ENCODE results near the gene BRME1. TPM values are rescaled to one million over a fixed set of nuclear protein-coding genes. Genes with fewer than 3 reads are reported as not detected.

The BRME1 gene
- total and polyA plus RNA-seq, 2 of the 13 experiments (the other 11 are each of a cell fraction or from before 2014, with no cell fraction given), result 0.74 to 1.5 TPM

DNA sequence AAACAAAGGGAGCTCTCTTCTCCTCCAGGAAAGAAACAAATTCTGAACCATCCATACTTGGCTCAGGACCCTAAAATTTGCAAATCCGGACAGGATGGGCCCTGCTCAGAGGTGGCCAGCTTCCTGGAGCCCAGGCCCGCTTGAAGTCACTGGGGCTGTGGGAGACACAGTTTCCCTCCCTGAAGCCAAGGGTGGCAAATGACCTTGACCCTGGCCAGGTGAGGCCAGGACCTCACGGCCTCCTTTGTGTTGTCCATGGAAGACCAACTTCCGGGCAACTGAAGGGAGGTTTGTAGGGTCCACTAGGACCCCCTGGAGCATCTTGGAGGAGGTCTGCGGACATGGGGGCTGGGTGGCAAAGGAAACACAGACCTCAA, 23.5 kb downstream of the BRME1 start:
- Histone ChIP-seq H3K9me3 (ENCODE audit: low read length) (no peaks in the 10 kb centered on the region), H2AFZ (ENCODE audit: low read length) (no peak overlapping the region), H3K4me2 (ENCODE audit: low read depth, low read length) (no peak overlapping the region), H3K36me3 (replicated peaks in 1 of 2; ENCODE audit: control insufficient read depth in 1 of 2, insufficient read depth in 2 of 2, low read length in 2 of 2) (no peaks in the 10 kb centered on the region), H3K27me3 (ENCODE audit: control insufficient read depth in 1 of 2, insufficient read depth in 2 of 2, low read length in 2 of 2) (peaks cover 2 to 26% of the 10 kb centered on the region in 2 experiments; a peak in 4 of 5 replicates), H3K79me2 (ENCODE audit: insufficient read depth, low read length) (no peaks in the 10 kb centered on the region), H3K4me1 (ENCODE audit: insufficient read depth, low read length) (peaks cover 59% of the 10 kb centered on the region), H3K4me3 (replicated peaks in 1 of 3; ENCODE audit: insufficient read depth in 1 of 3, low read depth in 2 of 3, low read length in 3 of 3) (no peak overlapping the region), H3K27ac (ENCODE audit: extremely low read length, insufficient read depth, low read length) (no peak overlapping the region), H3K9ac (ENCODE audit: insufficient read depth, low read depth, low read length) (peak overlapping the region; percentile 58; the same call in 1 of the 2 replicates), H4K20me1 (ENCODE audit: insufficient read depth, low read length) (no peaks in the 10 kb centered on the region)
- DNase-seq (ENCODE audit: low spot score) (no peak), FAIRE-seq (no peak), ATAC-seq (no peak)
- intact Hi-C loops (cut with micrococcal nuclease; ENCODE audit: unreplicated experiment), result no loop called here
- ChIA-PET POLR2A (interaction anchor here (0.8 to 2.1 kb wide), 5 partner anchors 29 to 254 kb away, joined by 3 to 7 read pairs (median 3); partner anchors contain the start of genes ASF1B and RFX1), CTCF (ENCODE audit: low intra/inter-chr PET ratio, low total read pairs) (interaction anchor here (5.0 kb wide), 1 partner anchor 191 kb away, joined by 79 read pairs; the partner anchor contains the start of gene MISP3)
- in situ Hi-C loops (cut with HindIII; ENCODE audit: extremely low pct_ligation_motif_present, low pct_unique_long_range_greater_than_20kb), result loop anchor here (5.0 to 25.0 kb wide), 3 partner anchors 70 to 530 kb away; partner anchors contain the start of genes DCAF15, DDX39A and MISP3
- BruUV-seq (replicated peaks), result no TSS peak
- no CpG with 5 or more reads among the region's 5 CpGs for WGBS (ENCODE audit: low lambda C conversion rate)
- TF ChIP-seq ZNF430 (CRISPR knock-in tag; IDR thresholded peaks at IDR 0.05), result no peak

DNA sequence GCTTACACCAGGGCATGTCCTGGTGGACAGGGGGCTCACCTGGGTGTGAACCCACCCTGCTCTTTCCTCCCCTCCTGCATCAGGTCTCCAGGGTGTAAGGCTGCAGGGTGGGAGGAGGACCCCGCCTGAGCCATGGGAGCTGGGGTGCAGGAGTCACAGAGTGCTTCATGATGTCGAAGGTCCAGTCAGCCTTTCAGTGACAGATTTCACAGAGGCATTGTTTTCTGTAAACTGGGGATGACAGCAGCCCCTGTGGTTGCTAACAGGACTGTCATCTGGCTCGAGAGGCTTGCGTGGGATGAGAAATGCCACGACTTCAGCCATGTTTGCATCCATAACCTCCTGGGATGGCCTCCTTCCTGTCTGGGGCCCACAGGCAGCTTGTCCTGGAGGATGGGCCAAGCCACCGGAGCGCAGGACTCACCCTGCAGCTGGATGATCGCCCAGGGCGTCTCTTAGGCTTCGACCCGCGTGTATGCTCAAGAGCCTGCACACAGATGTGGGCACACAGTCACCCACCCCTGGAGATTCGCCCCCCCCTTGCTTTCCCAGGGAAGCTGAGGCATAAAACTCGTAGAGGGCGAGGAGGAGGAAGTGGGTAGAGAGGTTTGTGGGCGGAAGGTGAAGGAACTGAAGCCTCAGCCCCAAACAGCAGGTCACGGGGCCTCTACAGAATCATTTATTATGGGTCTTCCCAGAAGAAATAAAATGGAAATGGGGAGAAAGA, 24.1 kb downstream of the BRME1 start:
- in situ Hi-C loops (cut with HindIII; ENCODE audit: extremely low pct_ligation_motif_present, low pct_unique_long_range_greater_than_20kb) (loop anchor here (5.0 to 25.0 kb wide), 3 partner anchors 70 to 530 kb away; partner anchors contain the start of genes DCAF15, DDX39A and MISP3), intact Hi-C loops (cut with micrococcal nuclease; ENCODE audit: unreplicated experiment) (loop anchor here (2.0 kb wide), 1 partner anchor 71 kb away; the partner anchor contains the start of gene DCAF15)
- Histone ChIP-seq H3K4me1 (ENCODE audit: insufficient read depth, low read length) (peaks cover 54% of the 10 kb centered on the region), H3K9me3 (ENCODE audit: low read length) (no peaks in the 10 kb centered on the region), H3K9ac (ENCODE audit: insufficient read depth, low read depth, low read length) (peak overlapping the region; percentile 58), H3K79me2 (ENCODE audit: insufficient read depth, low read length) (no peaks in the 10 kb centered on the region), H3K27me3 (ENCODE audit: control insufficient read depth in 1 of 2, insufficient read depth in 2 of 2, low read length in 2 of 2) (peaks cover 1 to 21% of the 10 kb centered on the region in 2 experiments; a peak in 3 of 5 replicates), H3K4me2 (ENCODE audit: low read depth, low read length) (peak overlapping the region; percentile 95), H3K4me3 (replicated peaks in 1 of 3; ENCODE audit: insufficient read depth in 1 of 3, low read depth in 2 of 3, low read length in 3 of 3) (peak overlapping the region; percentile 50 to 74 (median 55)), H3K36me3 (replicated peaks in 1 of 2; ENCODE audit: control insufficient read depth in 1 of 2, insufficient read depth in 2 of 2, low read length in 2 of 2) (no peaks in the 10 kb centered on the region), H4K20me1 (ENCODE audit: insufficient read depth, low read length) (no peaks in the 10 kb centered on the region), H3K27ac (ENCODE audit: extremely low read length, insufficient read depth, low read length) (no peak overlapping the region), H2AFZ (ENCODE audit: low read length) (peak overlapping the region; percentile 20)
- CTCF ChIA-PET (ENCODE audit: low intra/inter-chr PET ratio, low total read pairs), result interaction anchor here (5.0 kb wide), 1 partner anchor 192 kb away, joined by 79 read pairs; the partner anchor contains the start of gene MISP3
- FAIRE-seq (no peak), DNase-seq (ENCODE audit: low spot score) (no peak), ATAC-seq (peak; percentile 23)
- WGBS (ENCODE audit: low lambda C conversion rate), result 28% methylated on average over 14 of the region's 17 CpGs
- POLR2A ChIA-PET, result interaction anchor here (0.8 to 2.1 kb wide), 5 partner anchors 29 to 255 kb away, joined by 3 to 7 read pairs (median 3); partner anchors contain the start of genes ASF1B and RFX1
- no TSS peak for BruUV-seq (replicated peaks)
- no peak for TF ChIP-seq TEAD2 (CRISPR knock-in tag; IDR thresholded peaks at IDR 0.05)
- no peak for TF ChIP-seq CREBL2 (CRISPR knock-in tag; IDR thresholded peaks at IDR 0.05; ENCODE audit: borderline replicate concordance)
- peak; percentile 33; the same call in 1 of the 2 replicates for TF ChIP-seq KDM2A (CRISPR knock-in tag; IDR thresholded peaks at IDR 0.05; ENCODE audit: borderline replicate concordance, low read depth)
- TF ChIP-seq NR2F2 (IDR thresholded peaks at IDR 0.05; ENCODE audit: borderline replicate concordance, low read depth), result peak; percentile 4; the same call in 1 of the 2 replicates
- TF ChIP-seq BHLHE40 (IDR thresholded peaks at IDR 0.05; ENCODE audit: low read length), result no peak
- TF ChIP-seq, protein P1, sequence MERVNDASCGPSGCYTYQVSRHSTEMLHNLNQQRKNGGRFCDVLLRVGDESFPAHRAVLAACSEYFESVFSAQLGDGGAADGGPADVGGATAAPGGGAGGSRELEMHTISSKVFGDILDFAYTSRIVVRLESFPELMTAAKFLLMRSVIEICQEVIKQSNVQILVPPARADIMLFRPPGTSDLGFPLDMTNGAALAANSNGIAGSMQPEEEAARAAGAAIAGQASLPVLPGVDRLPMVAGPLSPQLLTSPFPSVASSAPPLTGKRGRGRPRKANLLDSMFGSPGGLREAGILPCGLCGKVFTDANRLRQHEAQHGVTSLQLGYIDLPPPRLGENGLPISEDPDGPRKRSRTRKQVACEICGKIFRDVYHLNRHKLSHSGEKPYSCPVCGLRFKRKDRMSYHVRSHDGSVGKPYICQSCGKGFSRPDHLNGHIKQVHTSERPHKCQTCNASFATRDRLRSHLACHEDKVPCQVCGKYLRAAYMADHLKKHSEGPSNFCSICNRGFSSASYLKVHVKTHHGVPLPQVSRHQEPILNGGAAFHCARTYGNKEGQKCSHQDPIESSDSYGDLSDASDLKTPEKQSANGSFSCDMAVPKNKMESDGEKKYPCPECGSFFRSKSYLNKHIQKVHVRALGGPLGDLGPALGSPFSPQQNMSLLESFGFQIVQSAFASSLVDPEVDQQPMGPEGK (CRISPR knock-in tag; IDR thresholded peaks at IDR 0.05), result 0 out of 2 replicates have a peak, but pooled peaks have one; percentile 13
- no peak for TF ChIP-seq MAZ (IDR thresholded peaks at IDR 0.05; ENCODE audit: borderline replicate concordance, low read depth, low read length)
- TF ChIP-seq MAZ (CRISPR knock-in tag; IDR thresholded peaks at IDR 0.05; ENCODE audit: low read depth), result no peak
- no peak for TF ChIP-seq CHD2 (IDR thresholded peaks at IDR 0.05; ENCODE audit: low read depth, low read length)
- no peak for TF ChIP-seq MLX (CRISPR knock-in tag; IDR thresholded peaks at IDR 0.05)
- TF ChIP-seq TGIF2 (CRISPR knock-in tag; IDR thresholded peaks at IDR 0.05), result no peak
- no peak for TF ChIP-seq MIER3 (CRISPR knock-in tag; IDR thresholded peaks at IDR 0.05; ENCODE audit: borderline replicate concordance)
- TF ChIP-seq PHF5A (CRISPR knock-in tag; IDR thresholded peaks at IDR 0.05; ENCODE audit: low read depth, unreplicated experiment), result no peak
